Calu3 (cell line): Measurements from ENCODE around the gene CISTR. TPM values are rescaled to one million over a fixed set of nuclear protein-coding genes. Genes with fewer than 3 reads are reported as not detected.

Experiments
- BruUV-seq: library from RNA; stranded (reverse); fragments of 400-500 nt; replicated peaks from 2 replicates; lab custom pipeline; 2021; lab: Mats Ljungman, UMichigan
- CTCF ChIA-PET: fragments of 300-600 bp; sonication (Branson Sonifier 250); formaldehyde crosslinking; loops from one replicate; lab custom pipeline; 2022; ENCODE audit warnings: antibody characterized with exemption; lab: Charles Lee
- DNase-seq: peaks from one replicate; pipeline ENCODE4 v3.0.0; 2022
- H3K27ac Mint-ChIP-seq: one replicate; pipeline ENCODE4 v1.8.0; 2022; ENCODE audit warnings: mixed read lengths; ENCODE audit not compliant: unreplicated experiment
- H3K27me3 Mint-ChIP-seq: one replicate; pipeline ENCODE4 v1.8.0; 2022; ENCODE audit warnings: mixed read lengths; ENCODE audit not compliant: unreplicated experiment
- H3K36me3 Mint-ChIP-seq: one replicate; pipeline ENCODE4 v1.8.0; 2022; ENCODE audit warnings: mild to moderate bottlenecking, moderate library complexity, mixed read lengths; ENCODE audit not compliant: insufficient read depth, unreplicated experiment
- H3K4me1 Mint-ChIP-seq: one replicate; pipeline ENCODE4 v1.8.0; 2022; ENCODE audit warnings: mild to moderate bottlenecking, low read depth, mixed read lengths; ENCODE audit not compliant: unreplicated experiment
- H3K4me3 Mint-ChIP-seq: one replicate; pipeline ENCODE4 v1.8.0; 2022; ENCODE audit warnings: mild to moderate bottlenecking, low read depth, moderate library complexity, mixed read lengths; ENCODE audit not compliant: unreplicated experiment
- H3K9me3 Mint-ChIP-seq: one replicate; pipeline ENCODE4 v1.8.0; 2022; ENCODE audit warnings: low read depth, mixed read lengths; ENCODE audit not compliant: unreplicated experiment
- intact Hi-C: fragments of 100-400 bp; cut with micrococcal nuclease; formaldehyde crosslinking; loops from one replicate; pipeline ENCODE4 v1.10.0; 2022; ENCODE audit not compliant: unreplicated experiment
- total RNA-seq: library from RNA; stranded (reverse); gene quantifications from 2 replicates; pipeline ENCODE4 v1.2.3, GENCODE V29; 2022
- TF ChIP-seq, protein P1 (sequence below): fragments of 200-600 bp; IDR thresholded peaks from one replicate; pipeline ENCODE4 v1.8.0; 2022; ENCODE audit warnings: antibody characterized with exemption; ENCODE audit not compliant: unreplicated experiment

CISTR gene
- total RNA-seq, 1 experiment from 2014 or later = not detected

DNA sequence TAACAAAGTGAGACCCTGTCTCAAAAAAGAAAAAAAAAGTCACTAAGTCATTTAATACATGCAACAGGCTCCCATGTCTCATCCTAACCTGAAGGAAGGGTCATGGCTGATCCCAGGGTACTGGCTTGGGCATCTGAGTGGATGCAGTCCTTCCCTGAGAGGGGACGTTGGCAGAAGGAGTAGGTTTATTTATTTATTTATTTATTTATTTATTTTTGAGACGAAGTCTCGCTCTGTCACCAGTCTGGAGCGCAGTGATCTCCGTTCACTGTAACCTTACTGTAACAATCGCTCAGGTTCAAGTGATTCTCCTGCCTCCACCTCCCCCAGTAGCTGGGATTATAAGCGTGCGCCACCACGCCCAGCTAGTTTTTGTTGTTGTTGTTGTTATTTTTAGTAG is 17.4 kb downstream of the CISTR start:
- no peak overlapping the region for H3K27ac Mint-ChIP-seq
- TF ChIP-seq, protein P1, sequence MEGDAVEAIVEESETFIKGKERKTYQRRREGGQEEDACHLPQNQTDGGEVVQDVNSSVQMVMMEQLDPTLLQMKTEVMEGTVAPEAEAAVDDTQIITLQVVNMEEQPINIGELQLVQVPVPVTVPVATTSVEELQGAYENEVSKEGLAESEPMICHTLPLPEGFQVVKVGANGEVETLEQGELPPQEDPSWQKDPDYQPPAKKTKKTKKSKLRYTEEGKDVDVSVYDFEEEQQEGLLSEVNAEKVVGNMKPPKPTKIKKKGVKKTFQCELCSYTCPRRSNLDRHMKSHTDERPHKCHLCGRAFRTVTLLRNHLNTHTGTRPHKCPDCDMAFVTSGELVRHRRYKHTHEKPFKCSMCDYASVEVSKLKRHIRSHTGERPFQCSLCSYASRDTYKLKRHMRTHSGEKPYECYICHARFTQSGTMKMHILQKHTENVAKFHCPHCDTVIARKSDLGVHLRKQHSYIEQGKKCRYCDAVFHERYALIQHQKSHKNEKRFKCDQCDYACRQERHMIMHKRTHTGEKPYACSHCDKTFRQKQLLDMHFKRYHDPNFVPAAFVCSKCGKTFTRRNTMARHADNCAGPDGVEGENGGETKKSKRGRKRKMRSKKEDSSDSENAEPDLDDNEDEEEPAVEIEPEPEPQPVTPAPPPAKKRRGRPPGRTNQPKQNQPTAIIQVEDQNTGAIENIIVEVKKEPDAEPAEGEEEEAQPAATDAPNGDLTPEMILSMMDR = no peak
- no TSS peak for BruUV-seq
- no peaks in the 10 kb centered on the region for H3K4me1 Mint-ChIP-seq
- CTCF ChIA-PET = interaction anchor here (0.7 to 1.2 kb wide), 3 partner anchors 9 to 437 kb away, joined by 3 to 4 read pairs (median 4); no protein-coding TSS in a partner anchor
- no peak overlapping the region for H3K4me3 Mint-ChIP-seq
- intact Hi-C loops = no loop called here
- no peaks in the 10 kb centered on the region for H3K9me3 Mint-ChIP-seq
- no peaks in the 10 kb centered on the region for H3K27me3 Mint-ChIP-seq
- H3K36me3 Mint-ChIP-seq = no peaks in the 10 kb centered on the region
- no peak for DNase-seq

DNA sequence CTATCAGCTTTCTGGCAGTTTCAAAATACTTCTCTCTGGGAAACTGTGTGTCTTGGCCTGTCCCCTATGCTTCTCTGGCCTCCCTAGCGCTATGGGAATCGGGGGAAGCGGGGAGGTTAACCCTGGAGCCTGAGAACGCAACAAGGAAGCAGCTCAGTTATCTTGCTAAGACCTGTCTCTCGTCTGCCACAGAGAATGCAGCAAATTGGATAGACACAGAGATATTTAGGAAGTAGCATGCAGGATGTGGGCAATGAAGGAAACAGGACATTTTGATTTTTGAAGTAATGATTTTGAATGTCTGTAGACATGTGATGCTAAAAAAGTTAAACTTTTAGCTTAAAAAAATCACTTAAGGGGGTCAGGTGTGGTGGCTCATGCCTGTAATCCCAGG is 18.0 kb downstream of the CISTR start:
- Mint-ChIP-seq H3K4me3 (no peak overlapping the region), H3K4me1 (no peaks in the 10 kb centered on the region), H3K27me3 (no peaks in the 10 kb centered on the region), H3K27ac (no peak overlapping the region), H3K9me3 (no peaks in the 10 kb centered on the region), H3K36me3 (no peaks in the 10 kb centered on the region)
- BruUV-seq = no TSS peak
- intact Hi-C loops = no loop called here
- DNase-seq = no peak
- CTCF ChIA-PET = interaction anchor here (0.6 to 1.2 kb wide), 4 partner anchors 10 to 438 kb away, joined by 3 to 6 read pairs (median 4); no protein-coding TSS in a partner anchor
- TF ChIP-seq, protein P1 = no peak

DNA sequence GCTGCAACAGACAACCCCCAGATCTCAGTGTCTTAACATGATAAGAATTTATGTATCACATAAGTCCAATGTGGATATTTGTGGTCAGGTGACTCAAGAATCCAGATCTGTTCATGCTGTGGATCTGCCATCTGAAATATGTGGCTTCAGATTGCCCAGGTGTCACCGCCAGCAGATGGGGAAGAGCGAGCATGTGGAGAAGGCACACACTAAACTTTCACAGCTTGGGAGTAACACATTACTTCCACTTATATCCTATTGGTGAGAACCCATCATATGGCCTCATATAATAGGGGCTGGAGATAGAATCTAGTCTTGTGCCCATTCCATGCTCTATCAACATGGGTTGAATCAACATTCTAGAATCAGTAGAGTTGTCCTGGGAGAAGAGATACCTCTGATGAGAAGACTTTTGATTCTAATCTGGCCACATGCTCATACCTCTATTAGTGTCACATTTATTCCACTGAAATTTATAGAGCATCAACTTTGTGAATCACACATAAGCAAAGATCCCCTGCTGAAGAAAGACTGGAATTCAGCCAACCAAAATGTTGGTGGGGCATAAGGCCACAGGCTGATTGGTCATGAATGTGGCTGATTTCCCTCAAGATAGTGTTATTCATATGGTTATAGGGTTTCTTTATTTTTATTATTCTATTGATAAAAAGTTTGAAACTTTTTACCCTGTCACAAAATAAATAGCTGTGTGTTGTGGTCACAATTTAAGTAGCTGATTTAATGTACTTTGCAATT is 18.6 kb downstream of the CISTR start:
- Mint-ChIP-seq H3K4me1 (no peaks in the 10 kb centered on the region), H3K9me3 (no peaks in the 10 kb centered on the region), H3K27me3 (no peaks in the 10 kb centered on the region), H3K4me3 (no peak overlapping the region), H3K36me3 (no peaks in the 10 kb centered on the region), H3K27ac (no peak overlapping the region)
- CTCF ChIA-PET = interaction anchor here (0.6 to 1.2 kb wide), 3 partner anchors 10 to 31 kb away, joined by 3 to 6 read pairs (median 4); no protein-coding TSS in a partner anchor
- TF ChIP-seq, protein P1 = no peak
- intact Hi-C loops = no loop called here
- no TSS peak for BruUV-seq
- DNase-seq = no peak

DNA sequence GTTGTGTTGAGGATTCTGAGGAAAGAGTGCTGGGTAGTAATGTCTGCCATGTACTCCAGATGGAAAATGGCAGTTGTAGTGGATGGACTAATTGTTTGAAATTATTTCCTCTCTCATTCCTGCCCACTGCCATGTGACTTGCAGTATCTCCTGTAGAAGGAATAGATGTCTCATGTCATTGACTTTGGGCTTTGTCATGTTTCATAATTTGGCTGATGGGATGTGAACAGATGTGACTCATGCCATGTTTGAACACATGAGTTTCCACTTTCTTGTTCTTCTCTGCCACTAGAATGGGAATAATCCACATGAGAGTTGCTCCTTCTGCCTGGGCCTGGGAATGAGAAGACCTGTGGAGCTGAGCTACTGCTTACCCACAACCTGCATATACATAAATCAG is 22.1 kb downstream of the CISTR start:
- intact Hi-C loops = no loop called here
- DNase-seq = no peak
- TF ChIP-seq, protein P1 = no peak
- Mint-ChIP-seq H3K27me3 (no peaks in the 10 kb centered on the region), H3K27ac (no peak overlapping the region), H3K9me3 (no peaks in the 10 kb centered on the region), H3K4me1 (peaks cover 10% of the 10 kb centered on the region), H3K36me3 (peaks cover 16% of the 10 kb centered on the region), H3K4me3 (no peak overlapping the region)
- CTCF ChIA-PET = no interaction called here
- BruUV-seq = no TSS peak
